Activated naive CD4-positive, alpha-beta T cell treated with anti-CD3 and anti-CD28 coated beads, Interleukin-2, amount 10 ng/mL, durations not matched to agents 7 days and 5 days (primary cell): ENCODE measurements around the gene ACTR6.
"Not testable (repeated sequence)": the region's sequence is repeated elsewhere in the genome, so short reads cannot be mapped to it uniquely, and the experiment has no call there.

Source experiments
- CTCF ChIA-PET: fragments of 350-600 bp; sonication (Branson Sonifier 250); formaldehyde crosslinking; loops from one replicate; lab custom pipeline; 2021; ENCODE audit warnings: antibody characterized with exemption; lab: Charles Lee
- DNase-seq: peaks from one replicate; pipeline ENCODE4 v3.0.0-alpha.2; 2020
- H3K27ac Mint-ChIP-seq: one replicate; pipeline ENCODE4 v1.8.0; 2021; ENCODE audit warnings: mild to moderate bottlenecking, moderate library complexity, mixed read lengths
- H3K27me3 Mint-ChIP-seq: one replicate; pipeline ENCODE4 v1.8.0; 2021; ENCODE audit warnings: mild to moderate bottlenecking, mixed read lengths
- H3K36me3 Mint-ChIP-seq: one replicate; pipeline ENCODE4 v1.8.0; 2021; ENCODE audit warnings: mixed read lengths
- H3K4me1 Mint-ChIP-seq: one replicate; pipeline ENCODE4 v1.8.0; 2021; ENCODE audit warnings: mixed read lengths
- H3K4me3 Mint-ChIP-seq: one replicate; pipeline ENCODE4 v1.8.0; 2021; ENCODE audit warnings: mild to moderate bottlenecking, moderate library complexity, mixed read lengths
- H3K9me3 Mint-ChIP-seq: one replicate; pipeline ENCODE4 v1.8.0; 2021; ENCODE audit warnings: mixed read lengths

ACTR6 gene

DNA sequence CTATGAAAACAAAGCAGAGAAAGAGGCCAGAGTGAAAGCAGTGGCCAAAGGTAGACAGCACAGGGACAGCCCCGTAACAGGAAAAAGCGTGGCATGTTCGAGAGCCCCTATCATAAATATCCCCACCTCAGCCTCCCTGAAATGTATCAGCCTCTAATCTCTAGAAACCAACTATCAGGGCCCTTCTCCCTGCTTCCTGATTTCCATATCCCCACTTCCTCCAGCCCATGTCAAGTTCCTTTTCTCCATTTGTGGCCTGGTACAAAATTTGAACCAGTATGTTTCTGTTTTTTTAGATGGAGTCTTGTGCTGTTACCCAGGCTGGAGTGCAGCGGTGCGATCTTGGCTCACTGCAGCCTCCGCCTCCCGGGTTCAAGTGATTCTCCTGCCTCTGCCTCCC, 49.3 kb downstream of the ACTR6 start:
- Mint-ChIP-seq H3K27ac (no peak overlapping the region), H3K4me3 (no peak overlapping the region)
- CTCF ChIA-PET, result no interaction called here

DNA sequence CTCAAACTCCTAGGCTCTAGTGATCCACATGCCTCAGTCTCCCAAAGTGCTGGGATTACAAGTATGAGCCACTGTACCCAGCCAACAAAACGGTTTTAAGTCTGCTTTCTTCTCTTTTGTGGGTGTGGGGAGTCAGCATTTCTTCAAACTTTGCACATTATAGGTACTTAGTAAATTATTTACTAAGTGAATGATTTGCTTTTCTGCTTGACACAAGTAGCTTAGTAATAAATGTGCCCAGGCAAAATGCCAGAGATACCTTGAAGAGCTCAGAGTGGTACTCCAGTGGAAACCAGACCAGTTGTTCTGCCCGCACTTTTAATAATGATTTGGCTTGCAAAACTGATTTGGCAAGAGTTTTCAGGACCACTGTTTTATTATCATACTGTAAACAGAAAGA, 51.3 kb downstream of the ACTR6 start:
- CTCF ChIA-PET, result interaction anchor here (1.2 kb wide), 1 partner anchor 29 kb away, joined by 3 read pairs; no protein-coding TSS in a partner anchor
- no peak for DNase-seq
- Mint-ChIP-seq H3K4me1 (no peaks in the 10 kb centered on the region), H3K9me3 (no peaks in the 10 kb centered on the region), H3K36me3 (no peaks in the 10 kb centered on the region), H3K27me3 (no peaks in the 10 kb centered on the region), H3K27ac (no peak overlapping the region), H3K4me3 (no peak overlapping the region)

More for the DNA sequence above, 49.3 kb downstream of the ACTR6 start:
- H3K9me3 Mint-ChIP-seq, result no peaks in the 10 kb centered on the region
- no peaks in the 10 kb centered on the region for H3K4me1 Mint-ChIP-seq
- H3K27me3 Mint-ChIP-seq, result no peaks in the 10 kb centered on the region
- no peak for DNase-seq
- no peaks in the 10 kb centered on the region for H3K36me3 Mint-ChIP-seq

DNA sequence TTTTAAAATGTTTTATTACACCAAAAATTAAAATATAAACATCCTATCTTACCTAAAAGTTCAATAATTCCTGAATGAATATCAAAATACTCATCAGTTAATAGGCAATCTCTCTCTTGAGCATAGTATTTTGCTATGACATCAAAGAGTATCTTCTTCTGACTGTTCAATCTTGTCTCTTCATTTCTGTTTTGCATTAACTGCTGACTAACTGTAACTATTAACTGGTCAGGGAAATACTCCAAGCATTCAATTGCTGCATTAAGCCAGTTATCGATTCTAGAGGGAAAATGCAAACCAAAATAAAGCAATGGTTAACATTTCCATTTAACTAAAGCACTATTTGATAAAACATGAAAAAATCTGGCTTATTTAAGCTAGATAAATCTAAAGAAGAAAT, 52.8 kb downstream of the ACTR6 start:
- no peak overlapping the region for H3K27ac Mint-ChIP-seq
- no peaks in the 10 kb centered on the region for H3K9me3 Mint-ChIP-seq
- CTCF ChIA-PET, result no interaction called here
- no peak for DNase-seq
- H3K36me3 Mint-ChIP-seq, result peaks cover 4% of the 10 kb centered on the region
- H3K4me1 Mint-ChIP-seq, result peaks cover 11% of the 10 kb centered on the region
- no peak overlapping the region for H3K4me3 Mint-ChIP-seq
- no peaks in the 10 kb centered on the region for H3K27me3 Mint-ChIP-seq

DNA sequence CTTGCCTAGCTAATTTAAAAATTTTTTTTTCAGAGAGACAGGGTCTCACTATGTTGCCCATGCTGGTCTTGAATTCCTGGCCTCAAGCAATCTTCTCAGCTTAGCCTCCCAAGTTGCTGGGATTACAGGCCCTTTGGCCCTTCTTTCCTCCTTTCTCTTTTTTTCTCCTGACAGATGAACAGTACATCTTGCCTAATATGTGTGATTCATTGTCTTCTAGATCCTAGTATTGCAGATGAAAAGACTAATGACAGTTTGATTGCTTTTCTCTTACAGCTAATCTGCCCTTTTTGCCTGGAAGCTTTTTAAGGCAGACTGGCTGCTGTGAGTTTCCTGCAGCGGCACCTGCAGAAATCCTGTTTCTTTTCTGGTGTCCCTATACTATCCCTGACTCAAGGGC, 54.3 kb downstream of the ACTR6 start:
- CTCF ChIA-PET, result no interaction called here
- Mint-ChIP-seq H3K27me3 (no peaks in the 10 kb centered on the region), H3K27ac (no peak overlapping the region), H3K9me3 (no peaks in the 10 kb centered on the region), H3K36me3 (peaks cover 4% of the 10 kb centered on the region), H3K4me1 (peaks cover 15% of the 10 kb centered on the region), H3K4me3 (no peak overlapping the region)
- DNase-seq, result no peak

DNA sequence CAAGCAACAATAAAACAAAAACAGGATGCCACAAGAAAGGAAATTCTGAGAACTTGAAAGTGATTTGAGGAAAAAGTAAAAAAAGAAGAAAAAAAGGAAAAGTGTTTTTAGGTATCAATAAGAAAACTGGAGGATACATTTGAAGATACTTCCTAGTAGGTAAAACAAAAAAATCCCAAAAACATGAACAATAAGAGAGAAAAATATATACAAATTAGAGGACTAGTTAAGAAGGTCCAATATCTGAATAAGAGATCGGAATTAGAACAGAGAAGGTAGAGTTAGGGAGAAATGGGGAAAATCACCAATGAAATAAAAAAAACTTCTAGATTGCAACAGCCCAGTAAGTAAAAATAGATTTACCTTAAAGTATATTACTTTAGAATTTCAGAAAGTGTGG, 57.5 kb downstream of the ACTR6 start:
- no peak overlapping the region for H3K27ac Mint-ChIP-seq
- peaks cover 5% of the 10 kb centered on the region for H3K36me3 Mint-ChIP-seq
- peaks cover 15% of the 10 kb centered on the region for H3K4me1 Mint-ChIP-seq
- H3K9me3 Mint-ChIP-seq, result no peaks in the 10 kb centered on the region
- H3K27me3 Mint-ChIP-seq, result no peaks in the 10 kb centered on the region
- CTCF ChIA-PET, result no interaction called here
- no peak for DNase-seq
- no peak overlapping the region for H3K4me3 Mint-ChIP-seq

DNA sequence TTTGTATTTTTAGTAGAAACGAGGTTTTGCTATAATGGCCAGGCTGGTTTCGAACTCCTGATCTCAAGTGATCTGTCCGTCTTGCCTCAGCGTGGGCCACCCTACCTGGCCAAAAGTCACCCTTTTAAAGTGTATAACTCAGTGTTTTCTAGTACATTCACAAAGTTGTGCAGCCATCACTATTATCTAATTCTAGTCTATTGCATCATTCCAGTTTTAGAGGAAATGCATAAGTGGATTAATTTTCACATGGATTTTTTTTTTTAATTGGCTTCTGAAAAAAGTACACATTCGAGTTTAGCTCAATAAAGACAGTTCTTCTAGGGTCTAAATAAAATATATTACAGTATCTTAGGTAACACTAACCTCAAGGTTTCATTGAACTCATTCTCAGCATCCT, 62.5 kb downstream of the ACTR6 start:
- no peak overlapping the region for H3K27ac Mint-ChIP-seq
- peaks cover 19% of the 10 kb centered on the region for H3K4me1 Mint-ChIP-seq
- DNase-seq, result no peak
- no peaks in the 10 kb centered on the region for H3K27me3 Mint-ChIP-seq
- H3K36me3 Mint-ChIP-seq, result peaks cover 2% of the 10 kb centered on the region
- CTCF ChIA-PET, result no interaction called here
- no peaks in the 10 kb centered on the region for H3K9me3 Mint-ChIP-seq
- no peak overlapping the region for H3K4me3 Mint-ChIP-seq

DNA sequence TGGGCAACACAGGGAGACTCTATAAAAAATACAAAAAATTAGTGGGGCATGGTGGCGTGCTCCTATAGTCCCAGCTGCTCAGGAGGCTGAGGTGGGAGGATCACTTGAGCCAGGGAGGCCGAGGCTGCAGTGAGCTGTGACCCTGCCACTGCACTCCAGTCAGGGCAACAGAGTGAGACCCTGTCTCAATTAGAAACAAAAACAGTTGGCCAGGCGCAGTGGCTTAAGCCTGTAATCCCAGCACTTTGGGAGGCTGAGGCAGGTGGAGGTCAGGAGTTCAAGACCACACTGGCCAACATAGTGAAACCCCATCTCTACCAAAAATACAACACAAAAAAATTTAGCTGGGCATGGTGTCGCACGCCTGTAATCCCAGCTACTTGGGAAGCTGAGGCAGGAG, 64.5 kb downstream of the ACTR6 start:
- H3K27me3 Mint-ChIP-seq, DNase-seq, CTCF ChIA-PET, H3K9me3 Mint-ChIP-seq, H3K36me3 Mint-ChIP-seq, H3K4me3 Mint-ChIP-seq, H3K27ac Mint-ChIP-seq: not testable (repeated sequence)
- H3K4me1 Mint-ChIP-seq, result peaks cover 26% of the 10 kb centered on the region

DNA sequence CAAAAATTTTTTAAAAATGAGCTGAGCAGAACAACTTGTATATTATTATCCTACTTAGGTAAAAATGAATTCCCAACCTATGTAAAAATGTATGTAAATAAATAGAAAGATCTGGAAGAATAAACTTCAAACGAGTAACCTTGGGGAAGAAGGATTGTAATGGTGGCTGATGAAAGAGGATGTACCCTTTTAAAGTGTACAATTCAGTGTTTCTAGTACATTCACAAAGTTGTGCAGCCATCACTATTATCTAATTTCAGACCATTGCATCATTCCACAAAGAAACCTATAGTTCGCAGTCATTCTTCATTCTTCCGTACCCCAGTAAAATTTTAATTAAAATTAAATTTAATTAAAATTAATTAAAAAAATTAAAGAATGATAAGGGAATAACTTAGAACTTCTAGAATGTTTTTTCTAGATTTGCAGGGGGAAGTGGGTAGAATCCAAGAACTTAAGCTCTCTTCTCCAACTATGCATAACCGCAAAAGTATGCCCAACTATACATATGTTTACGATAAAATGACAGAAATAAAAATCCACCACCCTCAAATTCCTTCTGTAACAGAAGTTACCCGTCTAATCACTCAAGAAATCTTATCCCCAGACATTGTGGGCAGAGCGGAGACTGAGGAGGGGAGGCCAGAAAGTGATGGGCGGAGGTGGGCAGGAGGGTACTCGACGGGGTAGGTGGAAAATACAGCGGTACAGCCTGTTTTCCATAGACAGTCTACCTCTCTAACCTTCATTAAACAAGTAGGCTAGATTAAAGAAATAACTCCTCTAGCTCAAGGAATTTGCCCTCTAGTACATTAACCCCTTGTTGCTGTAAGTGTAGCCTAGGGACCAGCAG, 65.3 kb downstream of the ACTR6 start:
- Mint-ChIP-seq H3K4me1 (peaks cover 26% of the 10 kb centered on the region), H3K27me3 (no peaks in the 10 kb centered on the region), H3K36me3 (peaks cover 1% of the 10 kb centered on the region), H3K27ac (peak overlapping the region; percentile 99), H3K9me3 (no peaks in the 10 kb centered on the region), H3K4me3 (peak overlapping the region; percentile 99)
- no peak for DNase-seq
- CTCF ChIA-PET, result no interaction called here

DNA sequence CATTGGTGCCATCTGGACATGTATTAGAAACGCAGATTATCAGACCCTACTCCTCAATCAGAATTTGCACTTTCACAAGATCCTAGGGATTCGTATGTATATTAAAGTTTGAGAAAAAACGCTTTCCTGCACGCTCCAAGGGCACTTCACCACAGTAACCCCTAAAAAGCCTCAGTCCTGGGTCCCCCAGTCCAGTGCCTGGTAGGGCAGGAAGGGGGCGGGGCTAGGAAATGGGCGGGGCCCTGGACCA, 65.9 kb downstream of the ACTR6 start:
- Mint-ChIP-seq H3K36me3 (peaks cover 3% of the 10 kb centered on the region), H3K27me3 (no peaks in the 10 kb centered on the region), H3K27ac (peak overlapping the region; percentile 99), H3K9me3 (no peaks in the 10 kb centered on the region), H3K4me3 (peak overlapping the region; percentile 99), H3K4me1 (peaks cover 28% of the 10 kb centered on the region)
- CTCF ChIA-PET, result no interaction called here
- DNase-seq, result peak; percentile 96

DNA sequence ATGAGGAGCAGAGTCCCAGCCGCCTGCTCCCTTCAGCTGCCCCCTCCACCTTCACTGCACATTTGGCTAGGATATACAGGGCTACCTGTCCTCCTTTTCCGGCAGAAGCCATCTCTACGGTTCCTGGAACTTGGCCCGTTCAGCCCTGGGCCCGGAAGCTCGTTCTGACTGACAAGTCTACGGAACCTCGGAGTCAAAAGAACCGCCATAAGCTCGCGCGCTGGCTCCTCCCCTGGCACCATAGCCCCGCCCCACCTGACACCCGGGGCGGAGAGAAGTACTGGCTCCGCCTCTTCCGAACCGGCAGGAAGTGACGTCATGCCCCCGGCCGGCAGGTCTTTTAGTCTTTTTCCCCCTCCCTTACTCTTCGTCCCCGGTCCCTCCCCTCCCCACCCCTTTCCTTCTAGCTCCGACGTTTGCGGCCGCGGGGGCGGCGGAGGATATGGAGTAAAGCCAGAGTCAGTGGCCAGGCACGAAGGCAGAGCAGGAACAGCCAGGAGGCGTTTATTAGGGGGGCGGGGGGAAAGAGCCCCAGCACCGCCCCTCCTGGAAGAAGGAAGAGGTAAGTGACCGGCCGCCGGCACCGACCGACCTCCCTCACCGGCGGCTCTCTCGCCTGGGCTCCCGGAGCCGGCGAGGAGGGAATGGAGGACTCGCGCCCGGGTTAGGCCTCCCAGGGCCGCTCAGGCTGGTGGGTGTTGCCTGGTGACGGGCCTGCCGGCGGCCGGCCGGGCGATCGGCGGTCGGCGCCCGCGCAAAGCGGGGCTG, 66.4 kb downstream of the ACTR6 start, which contains the start of the genes DEPDC4 and SCYL2:
DEPDC4 (minus strand) TSS at position 245 of the 768 bp plus-strand sequence; CDS start at position 242, 3 bp downstream.
SCYL2 (plus strand) TSS at position 343 of the 768 bp plus-strand sequence. CDS start 15,794 bp downstream, outside the sequence.
- H3K4me1 Mint-ChIP-seq, result peaks cover 32% of the 10 kb centered on the region
- H3K36me3 Mint-ChIP-seq, result peaks cover 7% of the 10 kb centered on the region
- no peaks in the 10 kb centered on the region for H3K27me3 Mint-ChIP-seq
- peak within 1 kb of the TSS; percentile 99 for H3K27ac Mint-ChIP-seq
- CTCF ChIA-PET, result interaction anchor here (0.6 to 1.2 kb wide), 2 partner anchors 32 to 113 kb away, joined by 3 to 5 read pairs; no protein-coding TSS in a partner anchor
- no peaks in the 10 kb centered on the region for H3K9me3 Mint-ChIP-seq
- DNase-seq, result peak; percentile 93
- H3K4me3 Mint-ChIP-seq, result peak within 1 kb of the TSS; percentile 99

DNA sequence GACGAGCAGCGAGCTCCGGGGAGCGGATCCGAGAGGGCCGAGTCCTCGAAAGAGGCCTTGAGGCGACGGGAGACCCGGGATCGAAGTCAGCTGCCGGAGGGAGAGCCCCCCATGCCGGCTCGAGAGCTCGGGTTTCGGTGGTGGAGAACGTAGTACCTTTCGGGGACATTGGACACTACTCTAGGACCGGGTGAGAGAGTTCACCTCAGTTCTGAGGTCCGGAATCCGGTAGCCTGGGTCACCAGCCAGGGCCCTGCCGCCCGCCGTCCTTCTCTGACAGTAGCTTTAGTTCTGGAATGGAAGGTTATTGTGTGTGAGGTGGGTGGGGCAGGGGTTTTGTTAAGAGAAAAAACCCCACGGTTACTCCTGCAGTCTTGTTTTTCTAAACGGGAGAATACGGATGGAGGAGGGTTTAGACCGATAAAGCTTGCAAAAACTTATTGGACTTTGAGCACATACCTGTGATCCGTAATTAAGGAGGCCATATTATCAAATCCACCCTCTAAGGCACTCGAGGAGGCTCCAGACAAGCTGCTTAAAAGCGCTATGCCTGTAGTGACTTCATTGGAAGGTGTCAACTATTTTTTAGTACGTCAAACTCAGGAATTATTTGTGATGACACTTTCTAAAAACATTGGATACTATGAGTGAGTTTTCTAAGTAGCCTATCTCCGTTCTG, 67.1 kb downstream of the ACTR6 start:
- no peaks in the 10 kb centered on the region for H3K9me3 Mint-ChIP-seq
- peak overlapping the region; percentile 99 for H3K4me3 Mint-ChIP-seq
- CTCF ChIA-PET, result interaction anchor here (1.2 kb wide), 1 partner anchor 114 kb away, joined by 5 read pairs; no protein-coding TSS in a partner anchor
- H3K27me3 Mint-ChIP-seq, result no peaks in the 10 kb centered on the region
- H3K36me3 Mint-ChIP-seq, result peaks cover 6% of the 10 kb centered on the region
- H3K4me1 Mint-ChIP-seq, result peaks cover 32% of the 10 kb centered on the region
- peak overlapping the region; percentile 92 for H3K27ac Mint-ChIP-seq
- DNase-seq, result peak; percentile 42

DNA sequence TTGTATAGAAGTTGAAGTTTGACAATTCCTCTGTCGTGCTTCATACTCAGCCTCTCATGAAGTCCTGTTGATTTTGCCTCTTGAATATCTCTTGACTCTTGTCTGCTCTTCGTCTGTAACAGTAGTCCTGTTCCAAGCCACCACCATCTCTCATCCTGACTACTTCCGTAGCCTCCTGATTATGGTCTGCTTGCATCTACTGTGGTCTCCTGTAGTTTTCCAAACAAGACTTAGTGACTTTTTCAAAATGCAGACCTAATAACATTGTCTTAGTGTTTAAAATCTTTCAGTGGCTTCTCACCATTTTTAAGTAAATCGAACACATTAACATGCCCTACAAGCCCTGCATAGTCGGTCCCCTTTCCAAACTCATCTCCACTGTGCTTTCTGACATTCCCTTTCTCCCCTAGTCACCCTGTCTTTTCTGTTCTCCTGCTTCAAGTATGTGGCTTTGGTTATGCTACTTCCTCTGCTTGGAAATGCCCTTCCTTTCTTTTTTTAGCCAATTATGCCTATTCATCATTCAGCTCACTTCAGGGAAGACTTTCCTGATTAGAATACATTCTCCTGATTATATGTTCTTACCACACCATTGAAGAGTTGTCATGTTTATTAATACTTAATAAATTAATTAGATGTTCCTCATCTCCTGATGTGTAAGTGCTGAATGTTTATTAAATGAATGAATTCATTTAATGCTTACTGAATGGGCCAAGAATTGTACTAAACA, 68.4 kb downstream of the ACTR6 start:
- DNase-seq, result no peak
- Mint-ChIP-seq H3K4me3 (peak overlapping the region; percentile 99), H3K27me3 (no peaks in the 10 kb centered on the region), H3K9me3 (no peaks in the 10 kb centered on the region), H3K27ac (peak overlapping the region; percentile 56), H3K36me3 (peaks cover 9% of the 10 kb centered on the region), H3K4me1 (peaks cover 38% of the 10 kb centered on the region)
- CTCF ChIA-PET, result no interaction called here

DNA sequence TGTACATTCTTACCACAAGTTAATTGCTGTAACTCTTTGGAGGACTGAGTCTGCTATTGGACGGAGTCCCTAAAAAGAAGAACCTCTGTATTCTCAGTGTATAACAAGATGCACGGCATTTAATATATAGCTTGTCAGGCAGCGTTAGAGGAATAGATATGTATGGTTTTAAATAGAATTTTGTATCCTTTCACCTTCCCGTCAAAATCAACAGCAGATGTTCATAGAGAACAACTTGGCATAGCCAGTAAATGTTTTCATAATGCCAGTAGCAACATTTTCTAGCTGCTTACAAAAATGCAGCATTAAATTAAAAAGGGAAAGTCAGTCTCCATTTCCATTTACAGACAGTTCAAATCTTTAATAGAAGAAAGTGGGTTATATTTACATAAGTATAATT, 73.2 kb downstream of the ACTR6 start:
- Mint-ChIP-seq H3K9me3 (no peaks in the 10 kb centered on the region), H3K4me1 (peaks cover 27% of the 10 kb centered on the region), H3K4me3 (no peak overlapping the region), H3K27ac (no peak overlapping the region), H3K27me3 (no peaks in the 10 kb centered on the region), H3K36me3 (peaks cover 13% of the 10 kb centered on the region)
- DNase-seq, result no peak
- CTCF ChIA-PET, result no interaction called here
